ENCODE data around the gene ANKRD31. TPM values are rescaled to one million over a fixed set of nuclear protein-coding genes. Genes with fewer than 3 reads are reported as not detected.
"Not testable (repeated sequence)": the region's sequence is repeated elsewhere in the genome, so short reads cannot be mapped to it uniquely, and the experiment has no call there.

The ANKRD31 gene
- total RNA-seq, 6 experiments from 2014 or later, result 0.02 to 0.08 (median 0.05) TPM; not detected in 1

GRCh38 chr5:75189353-75189752 is 47.3 kb downstream of the ANKRD31 start:
- TF ChIP-seq, protein P1, sequence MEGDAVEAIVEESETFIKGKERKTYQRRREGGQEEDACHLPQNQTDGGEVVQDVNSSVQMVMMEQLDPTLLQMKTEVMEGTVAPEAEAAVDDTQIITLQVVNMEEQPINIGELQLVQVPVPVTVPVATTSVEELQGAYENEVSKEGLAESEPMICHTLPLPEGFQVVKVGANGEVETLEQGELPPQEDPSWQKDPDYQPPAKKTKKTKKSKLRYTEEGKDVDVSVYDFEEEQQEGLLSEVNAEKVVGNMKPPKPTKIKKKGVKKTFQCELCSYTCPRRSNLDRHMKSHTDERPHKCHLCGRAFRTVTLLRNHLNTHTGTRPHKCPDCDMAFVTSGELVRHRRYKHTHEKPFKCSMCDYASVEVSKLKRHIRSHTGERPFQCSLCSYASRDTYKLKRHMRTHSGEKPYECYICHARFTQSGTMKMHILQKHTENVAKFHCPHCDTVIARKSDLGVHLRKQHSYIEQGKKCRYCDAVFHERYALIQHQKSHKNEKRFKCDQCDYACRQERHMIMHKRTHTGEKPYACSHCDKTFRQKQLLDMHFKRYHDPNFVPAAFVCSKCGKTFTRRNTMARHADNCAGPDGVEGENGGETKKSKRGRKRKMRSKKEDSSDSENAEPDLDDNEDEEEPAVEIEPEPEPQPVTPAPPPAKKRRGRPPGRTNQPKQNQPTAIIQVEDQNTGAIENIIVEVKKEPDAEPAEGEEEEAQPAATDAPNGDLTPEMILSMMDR (IDR thresholded peaks at IDR 0.05), result no peak
- no peaks in the 10 kb centered on the region for H3K36me3 Mint-ChIP-seq (ENCODE audit: low read depth)
- no peak overlapping the region for H3K27ac Mint-ChIP-seq
- DNase-seq, result no peak
- no peaks in the 10 kb centered on the region for H3K9me3 Mint-ChIP-seq
- H3K4me3 Mint-ChIP-seq, result no peak overlapping the region
- no peaks in the 10 kb centered on the region for H3K4me1 Mint-ChIP-seq (ENCODE audit: low read depth)
- H3K27me3 Mint-ChIP-seq (ENCODE audit: insufficient read depth), result peaks cover 8% of the 10 kb centered on the region

DNA sequence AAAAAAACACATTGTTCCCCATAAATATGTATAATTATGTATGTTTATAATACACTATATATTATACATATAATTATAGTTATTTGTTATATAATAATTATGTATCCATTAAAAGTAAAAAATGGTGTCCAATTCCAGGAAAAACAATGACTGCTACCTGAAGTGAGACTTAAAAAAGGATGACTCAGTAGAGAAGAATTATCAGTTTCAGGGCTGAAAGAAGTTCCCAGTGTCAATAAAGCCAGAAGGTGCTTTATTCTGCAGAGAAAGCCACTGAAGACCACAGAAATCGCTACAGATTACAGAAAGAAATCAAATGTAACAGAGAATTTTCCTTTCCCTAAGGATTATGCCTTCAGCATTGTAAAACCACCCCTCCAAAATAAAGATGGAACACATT is 50.9 kb downstream of the ANKRD31 start:
- Mint-ChIP-seq H3K27me3 (ENCODE audit: insufficient read depth) (peaks cover 8% of the 10 kb centered on the region), H3K4me1 (ENCODE audit: low read depth) (no peaks in the 10 kb centered on the region), H3K9me3 (no peaks in the 10 kb centered on the region), H3K4me3 (no peak overlapping the region), H3K36me3 (ENCODE audit: low read depth) (no peaks in the 10 kb centered on the region), H3K27ac (no peak overlapping the region)
- no peak for DNase-seq
- TF ChIP-seq, protein P1 (IDR thresholded peaks at IDR 0.05), result no peak

DNA sequence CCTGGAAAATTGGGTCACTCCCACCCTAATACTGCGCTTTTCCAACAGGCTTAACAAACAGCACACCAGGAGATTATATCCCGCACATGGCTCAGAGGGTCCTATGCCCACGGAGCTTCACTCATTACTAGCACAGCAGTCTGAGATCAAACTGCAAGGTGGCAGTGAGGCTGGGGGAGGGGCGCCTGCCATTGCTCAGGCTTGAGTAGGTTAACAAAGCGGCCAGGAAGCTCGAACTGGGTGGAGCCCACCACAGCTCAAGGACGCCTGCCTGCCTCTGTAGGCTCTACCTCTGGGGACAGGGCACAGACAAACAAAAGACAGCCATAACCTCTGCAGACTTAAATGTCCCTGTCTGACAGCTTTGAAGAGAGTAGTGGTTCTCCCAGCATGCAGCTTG is 60.7 kb downstream of the ANKRD31 start:
- H3K9me3 Mint-ChIP-seq, result peaks cover 16% of the 10 kb centered on the region
- H3K4me1 Mint-ChIP-seq (ENCODE audit: low read depth); H3K36me3 Mint-ChIP-seq (ENCODE audit: low read depth); H3K4me3 Mint-ChIP-seq; H3K27me3 Mint-ChIP-seq (ENCODE audit: insufficient read depth); H3K27ac Mint-ChIP-seq; DNase-seq: not testable (repeated sequence)

DNA sequence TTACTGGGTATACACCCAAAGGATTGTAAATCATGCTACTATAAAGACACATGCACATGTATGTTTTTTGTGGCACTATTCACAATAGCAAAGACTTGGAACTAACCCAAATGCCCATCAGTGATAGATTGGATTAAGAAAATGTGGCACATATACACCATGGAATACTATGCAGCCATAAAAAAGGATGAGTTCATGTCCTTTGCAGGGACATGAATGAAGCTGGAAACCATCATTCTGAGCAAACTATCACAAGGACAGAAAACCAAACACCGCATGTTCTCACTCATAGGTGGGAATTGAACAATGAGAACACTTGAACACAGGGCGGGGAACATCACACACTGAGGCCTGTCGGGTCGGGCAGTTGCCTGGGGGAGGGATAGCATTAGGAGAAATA is 61.8 kb downstream of the ANKRD31 start:
- not testable (repeated sequence) for H3K4me1 Mint-ChIP-seq (ENCODE audit: low read depth); H3K27ac Mint-ChIP-seq

GRCh38 chr5:75169516-75169915 is 67.2 kb downstream of the ANKRD31 start:
- Mint-ChIP-seq H3K27me3 (ENCODE audit: insufficient read depth) (0 out of 2 replicates have a peak, but pooled peaks cover 2% of the 10 kb centered on the region), H3K4me3 (no peak overlapping the region), H3K4me1 (ENCODE audit: low read depth) (no peaks in the 10 kb centered on the region), H3K9me3 (peaks cover 11% of the 10 kb centered on the region), H3K27ac (no peak overlapping the region), H3K36me3 (ENCODE audit: low read depth) (no peaks in the 10 kb centered on the region)
- TF ChIP-seq, protein P1 (IDR thresholded peaks at IDR 0.05), result no peak
- DNase-seq, result no peak

More for the DNA sequence above, 61.8 kb downstream of the ANKRD31 start:
- H3K36me3 Mint-ChIP-seq (ENCODE audit: low read depth); H3K27me3 Mint-ChIP-seq (ENCODE audit: insufficient read depth); H3K4me3 Mint-ChIP-seq; DNase-seq: not testable (repeated sequence)
- peaks cover 16% of the 10 kb centered on the region for H3K9me3 Mint-ChIP-seq

DNA sequence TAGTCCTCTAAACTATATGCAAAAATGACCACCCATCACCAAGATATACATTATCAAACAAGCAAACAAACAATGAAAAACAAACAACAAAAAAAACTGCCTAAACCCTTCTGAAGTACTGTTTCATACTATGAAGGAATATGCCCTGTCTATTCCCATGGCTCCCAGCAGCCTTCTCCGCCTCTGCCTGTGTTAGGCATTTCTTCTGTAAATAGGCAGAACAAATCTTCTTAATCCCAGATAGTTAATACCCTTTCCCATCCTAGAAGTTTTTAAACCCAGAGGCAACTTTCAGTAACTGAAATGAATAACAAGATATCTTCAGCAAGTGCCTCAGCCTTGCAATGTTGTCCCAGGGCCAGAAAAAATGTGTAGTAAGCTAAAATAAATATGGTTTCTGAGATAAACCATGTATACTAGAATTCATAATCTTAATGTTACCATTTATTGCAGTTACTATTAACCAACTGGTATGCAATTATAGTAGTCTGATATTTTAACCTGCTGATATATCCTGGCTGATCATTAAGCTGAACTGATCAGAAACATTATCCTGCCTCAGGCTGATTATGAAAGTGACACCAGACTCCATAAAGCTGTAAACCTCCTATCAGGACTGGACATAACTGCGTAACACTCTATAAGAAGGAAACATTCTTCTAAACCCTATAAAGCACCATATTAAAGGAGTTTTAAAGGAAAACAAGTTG is 68.5 kb downstream of the ANKRD31 start:
- Mint-ChIP-seq H3K36me3 (ENCODE audit: low read depth) (no peaks in the 10 kb centered on the region), H3K4me1 (ENCODE audit: low read depth) (no peaks in the 10 kb centered on the region), H3K9me3 (peaks cover 2% of the 10 kb centered on the region; the same call in 1 of the 2 replicates), H3K4me3 (no peak overlapping the region), H3K27me3 (ENCODE audit: insufficient read depth) (0 out of 2 replicates have a peak, but pooled peaks cover 2% of the 10 kb centered on the region), H3K27ac (no peak overlapping the region)
- TF ChIP-seq, protein P1 (IDR thresholded peaks at IDR 0.05), result no peak
- DNase-seq, result no peak

Measured in HFFc6 (cell line).